ENCODE measurements around the gene HOMER2.
A peak's percentile ranks its signal among the peaks of the same experiment; 100 is the strongest.

Gene HOMER2

GRCh38 chr15:82958638-82959037 is 6.1 kb upstream of the HOMER2 start:
- no peaks in the 10 kb centered on the region for H3K27me3 ChIP-seq
- no peaks in the 10 kb centered on the region for H3K36me3 ChIP-seq
- no peak overlapping the region for H3K27ac ChIP-seq
- intact Hi-C loops (cut with DNase I; ENCODE audit: low total_unique reads) = no loop called here
- no peaks in the 10 kb centered on the region for H3K4me1 ChIP-seq
- H3K9me3 ChIP-seq = peaks cover 0 to 3% (median 0%) of the 10 kb centered on the region in 3 donors
- no peak overlapping the region for H3K4me3 ChIP-seq
- TF ChIP-seq, protein P1, sequence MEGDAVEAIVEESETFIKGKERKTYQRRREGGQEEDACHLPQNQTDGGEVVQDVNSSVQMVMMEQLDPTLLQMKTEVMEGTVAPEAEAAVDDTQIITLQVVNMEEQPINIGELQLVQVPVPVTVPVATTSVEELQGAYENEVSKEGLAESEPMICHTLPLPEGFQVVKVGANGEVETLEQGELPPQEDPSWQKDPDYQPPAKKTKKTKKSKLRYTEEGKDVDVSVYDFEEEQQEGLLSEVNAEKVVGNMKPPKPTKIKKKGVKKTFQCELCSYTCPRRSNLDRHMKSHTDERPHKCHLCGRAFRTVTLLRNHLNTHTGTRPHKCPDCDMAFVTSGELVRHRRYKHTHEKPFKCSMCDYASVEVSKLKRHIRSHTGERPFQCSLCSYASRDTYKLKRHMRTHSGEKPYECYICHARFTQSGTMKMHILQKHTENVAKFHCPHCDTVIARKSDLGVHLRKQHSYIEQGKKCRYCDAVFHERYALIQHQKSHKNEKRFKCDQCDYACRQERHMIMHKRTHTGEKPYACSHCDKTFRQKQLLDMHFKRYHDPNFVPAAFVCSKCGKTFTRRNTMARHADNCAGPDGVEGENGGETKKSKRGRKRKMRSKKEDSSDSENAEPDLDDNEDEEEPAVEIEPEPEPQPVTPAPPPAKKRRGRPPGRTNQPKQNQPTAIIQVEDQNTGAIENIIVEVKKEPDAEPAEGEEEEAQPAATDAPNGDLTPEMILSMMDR (IDR thresholded peaks at IDR 0.05) = no peak
- no peak for DNase-seq

DNA sequence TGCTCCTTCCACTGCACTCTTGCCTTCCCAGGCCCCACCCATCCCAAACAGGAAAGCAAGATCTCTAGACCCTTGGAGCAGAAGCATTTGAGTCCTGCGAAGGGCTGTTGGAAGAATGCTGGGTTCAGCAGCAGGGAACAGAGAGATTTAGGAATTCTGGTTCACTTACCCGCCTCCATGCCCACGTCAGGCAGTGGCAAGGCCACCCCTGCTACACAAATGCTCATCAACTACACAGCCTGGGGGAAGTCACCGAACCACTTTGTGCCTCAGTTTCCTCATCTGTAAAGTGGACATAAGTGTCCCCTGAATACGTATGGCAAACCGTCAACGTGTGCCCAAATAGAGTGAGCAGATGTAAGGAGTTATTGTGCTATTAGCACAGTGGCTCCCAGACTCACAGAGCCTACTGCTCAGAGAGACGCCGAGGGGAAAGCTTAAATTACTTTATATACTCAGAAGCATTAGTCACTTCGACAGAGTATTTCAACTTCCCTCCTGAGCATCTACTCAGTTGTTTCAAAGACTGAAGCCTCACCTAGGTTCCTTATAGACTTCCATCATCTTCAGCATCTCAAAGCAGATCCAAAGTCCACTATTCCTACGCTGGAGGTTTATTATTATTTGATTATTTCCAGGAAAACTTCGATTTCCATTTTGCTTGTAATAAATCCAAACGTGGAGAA is 905 bp downstream of the HOMER2 start:
- intact Hi-C loops (cut with DNase I; ENCODE audit: low total_unique reads) = no loop called here
- Histone ChIP-seq H3K36me3 (no peaks in the 10 kb centered on the region), H3K27ac (no peak overlapping the region), H3K4me1 (peaks cover 0 to 18% (median 6%) of the 10 kb centered on the region in 4 donors), H3K27me3 (no peaks in the 10 kb centered on the region), H3K9me3 (peaks cover 0 to 3% (median 0%) of the 10 kb centered on the region in 3 donors), H3K4me3 (peak overlapping the region; percentile 49 to 65)
- TF ChIP-seq, protein P1 (IDR thresholded peaks at IDR 0.05) = no peak
- DNase-seq = no peak

DNA sequence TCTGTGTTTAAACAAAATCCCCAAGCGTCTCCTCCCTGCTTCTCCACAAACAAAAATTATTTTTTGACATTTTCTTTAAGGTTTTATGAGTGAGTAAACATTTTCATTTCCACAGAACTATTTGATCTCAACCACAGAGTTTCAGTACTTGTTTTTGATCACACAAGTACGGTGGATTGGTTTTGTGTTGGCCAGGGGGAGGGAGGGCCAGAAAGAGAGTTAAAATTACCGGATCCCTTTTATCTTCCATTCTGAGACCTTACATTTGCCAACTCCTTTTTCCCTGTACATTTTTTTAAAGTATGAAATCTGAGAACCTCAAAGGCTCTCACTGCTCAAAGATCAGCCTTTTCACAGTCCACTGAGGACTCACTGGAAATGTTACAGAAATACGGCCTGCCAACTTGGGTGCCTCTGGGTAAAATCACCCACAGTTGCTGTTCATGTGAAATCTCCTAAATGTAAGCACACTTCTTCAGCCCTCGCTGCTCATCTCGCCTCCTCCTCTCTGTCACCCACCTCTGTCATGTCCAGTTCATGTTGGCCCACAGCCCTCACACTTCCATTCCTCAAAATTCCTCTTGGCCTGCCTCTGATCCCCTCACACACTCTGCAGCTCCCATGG is 1.7 kb downstream of the HOMER2 start:
- Histone ChIP-seq H3K9me3 (peaks cover 0 to 3% (median 0%) of the 10 kb centered on the region in 3 donors), H3K4me1 (peaks cover 0 to 18% (median 6%) of the 10 kb centered on the region in 4 donors), H3K36me3 (no peaks in the 10 kb centered on the region), H3K4me3 (no peak overlapping the region), H3K27me3 (no peaks in the 10 kb centered on the region), H3K27ac (no peak overlapping the region)
- DNase-seq = no peak
- intact Hi-C loops (cut with DNase I; ENCODE audit: low total_unique reads) = no loop called here
- TF ChIP-seq, protein P1 (IDR thresholded peaks at IDR 0.05) = no peak

DNA sequence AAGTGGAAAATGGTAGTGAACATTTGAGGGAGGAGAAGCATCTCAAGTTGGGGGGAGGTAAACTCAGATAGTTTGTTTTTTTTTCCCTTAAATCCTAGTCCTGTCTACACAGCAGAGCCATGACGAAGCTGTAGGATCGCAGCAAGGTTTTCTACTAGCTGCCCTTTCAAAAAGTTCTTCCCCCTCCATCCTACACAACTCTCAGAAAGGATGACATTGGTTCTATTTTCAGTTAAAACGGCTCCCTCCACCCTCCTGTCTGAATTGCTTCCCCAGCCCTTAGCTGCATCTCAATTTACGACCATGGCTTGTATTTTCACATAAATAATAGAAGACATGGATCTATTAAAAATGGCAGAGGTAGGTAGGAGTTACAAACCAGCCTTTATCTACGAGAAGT is 2.2 kb downstream of the HOMER2 start:
- intact Hi-C loops (cut with DNase I; ENCODE audit: low total_unique reads) = no loop called here
- no peak for DNase-seq
- TF ChIP-seq, protein P1 (IDR thresholded peaks at IDR 0.05) = no peak
- H3K9me3 ChIP-seq = peaks cover 0 to 3% (median 0%) of the 10 kb centered on the region in 3 donors
- H3K27ac ChIP-seq = no peak overlapping the region
- H3K4me3 ChIP-seq = no peak overlapping the region
- H3K36me3 ChIP-seq = no peaks in the 10 kb centered on the region
- H3K27me3 ChIP-seq = no peaks in the 10 kb centered on the region
- H3K4me1 ChIP-seq = peaks cover 0 to 18% (median 6%) of the 10 kb centered on the region in 4 donors

DNA sequence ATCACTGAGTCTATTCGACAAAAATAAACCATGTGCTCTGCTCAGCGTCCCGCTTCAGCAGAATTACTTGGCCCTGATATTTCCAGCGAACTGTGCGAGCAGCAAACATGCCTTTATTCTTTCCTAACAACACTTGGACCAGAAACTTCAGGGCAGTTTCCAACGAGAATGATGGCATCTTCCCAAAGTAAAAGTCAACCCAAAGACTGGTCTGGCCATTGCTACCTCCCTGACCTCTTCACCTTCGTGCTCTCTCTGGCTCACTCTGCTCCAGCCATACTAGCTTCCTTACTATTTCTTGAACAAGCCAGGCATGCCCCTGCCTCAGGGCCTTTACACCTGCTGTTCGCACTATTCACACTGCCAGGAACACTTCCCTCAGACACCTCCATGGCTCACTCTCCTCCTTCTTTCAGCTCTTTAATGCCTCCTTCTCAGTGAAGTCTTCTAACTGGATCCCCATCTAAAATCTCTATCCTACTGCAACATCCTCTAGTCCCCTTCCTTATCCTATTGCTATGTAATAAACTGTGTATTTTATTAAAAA is 6.3 kb downstream of the HOMER2 start:
- H3K4me1 ChIP-seq = peaks cover 0 to 4% (median 0%) of the 10 kb centered on the region in 4 donors
- no peak overlapping the region for H3K4me3 ChIP-seq
- H3K9me3 ChIP-seq = no peaks in the 10 kb centered on the region
- TF ChIP-seq, protein P1 (IDR thresholded peaks at IDR 0.05) = no peak
- H3K27ac ChIP-seq = no peak overlapping the region
- no peak for DNase-seq
- H3K27me3 ChIP-seq = peaks cover 0 to 5% of the 10 kb centered on the region in 2 donors
- H3K36me3 ChIP-seq = no peaks in the 10 kb centered on the region
- intact Hi-C loops (cut with DNase I; ENCODE audit: low total_unique reads) = no loop called here
